Hepatocyte (in vitro differentiated cells): ENCODE data around the gene TAS2R10. TPM values are rescaled to one million over a fixed set of nuclear protein-coding genes. Genes with fewer than 3 reads are reported as not detected.

Experiments
- DNase-seq: peaks from one replicate; pipeline ENCODE4 v3.0.0-alpha.2; 2016; ENCODE audit warnings: low spot score
- H2AFZ ChIP-seq: fragments of 200-600 bp; sonication (generic); 2 replicates; pipeline ENCODE4 v1.6.0; 2016; ENCODE audit warnings: antibody characterized with exemption, mild to moderate bottlenecking
- H3K27ac ChIP-seq: fragments of 200-600 bp; sonication (generic); 2 replicates; pipeline ENCODE4 v1.5.1; 2016; ENCODE audit warnings: mild to moderate bottlenecking
- H3K27me3 ChIP-seq: fragments of 200-600 bp; sonication (generic); 2 replicates; pipeline ENCODE4 v1.6.1; 2016
- H3K36me3 ChIP-seq: fragments of 200-600 bp; sonication (generic); replicated peaks from 2 replicates; pipeline ENCODE4 v1.5.1; 2016; ENCODE audit warnings: low read depth; ENCODE audit not compliant: insufficient read depth
- H3K4me1 ChIP-seq: fragments of 200-600 bp; sonication (generic); 2 replicates; pipeline ENCODE4 v1.5.1; 2016; ENCODE audit warnings: mild to moderate bottlenecking, moderate library complexity; ENCODE audit not compliant: insufficient read depth
- H3K4me2 ChIP-seq: fragments of 200-600 bp; sonication (generic); 2 replicates; pipeline ENCODE4 v1.6.0; 2016
- H3K4me3 ChIP-seq: fragments of 200-600 bp; sonication (generic); 2 replicates; pipeline ENCODE4 v1.5.1; 2016; ENCODE audit warnings: mild to moderate bottlenecking
- H3K79me2 ChIP-seq: fragments of 200-600 bp; sonication (generic); 2 replicates; pipeline ENCODE4 v1.6.0; 2017; ENCODE audit warnings: mild to moderate bottlenecking
- H3K9me2 ChIP-seq: fragments of 200-600 bp; sonication (generic); replicated peaks from 2 replicates; pipeline ENCODE4 v1.6.0; 2017; ENCODE audit warnings: mild to moderate bottlenecking; ENCODE audit not compliant: insufficient read depth
- H3K9me3 ChIP-seq: fragments of 200-600 bp; sonication (generic); 2 replicates; pipeline ENCODE4 v1.5.1; 2016; ENCODE audit warnings: low read depth, mild to moderate bottlenecking
- H4K20me1 ChIP-seq: fragments of 200-600 bp; sonication (generic); 2 replicates; pipeline ENCODE4 v1.6.0; 2016; ENCODE audit warnings: mild to moderate bottlenecking; ENCODE audit not compliant: insufficient read depth, poor library complexity, severe bottlenecking
- CTCF ChIP-seq: fragments of 200-600 bp; sonication (generic); IDR thresholded peaks from 2 replicates; pipeline ENCODE4 v1.5.1; 2016; ENCODE audit warnings: antibody characterized with exemption, mild to moderate bottlenecking; ENCODE audit not compliant: poor library complexity
- EZH2 ChIP-seq: fragments of 200-600 bp; sonication (generic); IDR thresholded peaks from 2 replicates; pipeline ENCODE4 v1.6.1; 2016; ENCODE audit warnings: antibody characterized with exemption, mild to moderate bottlenecking, borderline replicate concordance
- EZH2phosphoT487 ChIP-seq: fragments of 200-600 bp; sonication (generic); IDR thresholded peaks from one replicate; pipeline ENCODE4 v1.6.1; 2018; ENCODE audit warnings: antibody characterized with exemption, mild to moderate bottlenecking, low read depth, moderate library complexity; ENCODE audit not compliant: unreplicated experiment, severe bottlenecking
- WGBS: methylation state at CpG from one replicate; pipeline ENCODE4 v1.1.6; 2016; ENCODE audit warnings: low lambda C conversion rate; ENCODE audit errors: missing lambda C conversion rate; 5-methylcytosine and 5-hydroxymethylcytosine counted together
- polyA plus RNA-seq: library from polyadenylated mRNA; unstranded; fragments of >200 nt; fragmentation: Nextera tagmentation; extraction: Ambion mirVana; gene quantifications from 2 replicates; pipeline ENCODE4 v1.2.1, GENCODE V29; 2016
- small RNA-seq: library from RNA; depleted of rRNA; stranded (forward); fragments of <200 nt; gene quantifications from one replicate; pipeline ENCODE3, GENCODE V24; 2014
- total RNA-seq: library from RNA; depleted of rRNA; stranded (reverse); fragments of >200 nt; gene quantifications from 2 replicates; pipeline ENCODE4 v1.2.3, GENCODE V29; 2014

The TAS2R10 gene
- total and polyA plus RNA-seq, 2 experiments from 2014 or later, result 1.5 TPM; not detected in 1

- H3K79me2 ChIP-seq, result no peaks in the 10 kb centered on the region
- no peak overlapping the region for H3K4me3 ChIP-seq
- H3K4me2 ChIP-seq, result no peak overlapping the region
- H3K27me3 ChIP-seq, result no peaks in the 10 kb centered on the region
- H3K9me2 ChIP-seq, result no peaks in the 10 kb centered on the region
- H2AFZ ChIP-seq, result no peak overlapping the region
- no peaks in the 10 kb centered on the region for H3K9me3 ChIP-seq
- WGBS, result 69% methylated on average over 5 of the region's 5 CpGs
- no peak overlapping the region for H3K27ac ChIP-seq
- no peaks in the 10 kb centered on the region for H3K36me3 ChIP-seq
- DNase-seq, result no peak
- no peaks in the 10 kb centered on the region for H3K4me1 ChIP-seq
- TF ChIP-seq CTCF, result no peak
- no peak for TF ChIP-seq EZH2phosphoT487
- TF ChIP-seq EZH2, result no peak
- no peaks in the 10 kb centered on the region for H4K20me1 ChIP-seq
Observed at GRCh38 chr12:10783252-10783651, 42.9 kb downstream of the TAS2R10 start.

- Histone ChIP-seq H3K27ac (no peak overlapping the region), H3K27me3 (no peaks in the 10 kb centered on the region), H3K4me1 (no peaks in the 10 kb centered on the region), H4K20me1 (no peaks in the 10 kb centered on the region), H3K4me2 (no peak overlapping the region), H3K9me3 (no peaks in the 10 kb centered on the region), H2AFZ (no peak overlapping the region), H3K9me2 (no peaks in the 10 kb centered on the region), H3K36me3 (no peaks in the 10 kb centered on the region), H3K4me3 (no peak overlapping the region), H3K79me2 (no peaks in the 10 kb centered on the region)
- no peak for TF ChIP-seq CTCF
- TF ChIP-seq EZH2, result no peak
- no peak for TF ChIP-seq EZH2phosphoT487
- DNase-seq, result no peak
- 85% methylated on average over 2 of the region's 2 CpGs for WGBS
Observed at GRCh38 chr12:10779103-10779502, 47.1 kb downstream of the TAS2R10 start.

Small RNA genes lying within 50 kb of the gene (small RNA-seq; reads per million reads assigned to genes)
- not detected for gene PRR4

Other genes starting within 250 kb of the TAS2R10 start
- 21.4 and 23.9 TPM in 2 replicates for gene MAGOHB, start 212.7 kb downstream of the TAS2R10 start, total RNA-seq
- 39.4 and 40.2 TPM in 2 replicates for gene MAGOHB, start 212.7 kb downstream of the TAS2R10 start, polyA plus RNA-seq
- 0.48 and 3.6 TPM in 2 replicates for gene STYK1, start 152.3 kb downstream of the TAS2R10 start, total RNA-seq
- 0.09 and 0.58 TPM in 2 replicates for gene STYK1, start 152.3 kb downstream of the TAS2R10 start, polyA plus RNA-seq
- gene YBX3, start 103.0 kb downstream of the TAS2R10 start, total RNA-seq, result 66.7 and 83.4 TPM in 2 replicates
- gene YBX3, start 103.0 kb downstream of the TAS2R10 start, polyA plus RNA-seq, result 218 and 237 TPM in 2 replicates
- gene TAS2R7, start 23.7 kb downstream of the TAS2R10 start, total RNA-seq, result not detected in 2 replicates
- gene TAS2R7, start 23.7 kb downstream of the TAS2R10 start, polyA plus RNA-seq, result not detected in 2 replicates
- not detected in 2 replicates for gene TAS2R8, start 19.1 kb downstream of the TAS2R10 start, total RNA-seq
- not detected in 2 replicates for gene TAS2R8, start 19.1 kb downstream of the TAS2R10 start, polyA plus RNA-seq
- 0.13 TPM in 1 of 2 replicates, not detected in the other for gene TAS2R9, start 16.2 kb downstream of the TAS2R10 start, total RNA-seq
- not detected in 2 replicates for gene TAS2R9, start 16.2 kb downstream of the TAS2R10 start, polyA plus RNA-seq
- gene PRR4, start 23.1 kb upstream of the TAS2R10 start, total RNA-seq, result 2.5 and 6.4 TPM in 2 replicates
- gene PRR4, start 23.1 kb upstream of the TAS2R10 start, polyA plus RNA-seq, result 3.6 and 3.9 TPM in 2 replicates
- gene PRH1, start 57.9 kb upstream of the TAS2R10 start, total RNA-seq, result 17.5 and 19.0 TPM in 2 replicates
- 12.3 and 25.4 TPM in 2 replicates for gene PRH1, start 57.9 kb upstream of the TAS2R10 start, polyA plus RNA-seq
- gene TAS2R13, start 83.2 kb upstream of the TAS2R10 start, total RNA-seq, result 2.1 and 3.2 TPM in 2 replicates
- not detected in 2 replicates for gene TAS2R13, start 83.2 kb upstream of the TAS2R10 start, polyA plus RNA-seq
- gene PRH2, start 102.9 kb upstream of the TAS2R10 start, total RNA-seq, result not detected in 2 replicates
- gene PRH2, start 102.9 kb upstream of the TAS2R10 start, polyA plus RNA-seq, result 0.36 TPM in 1 of 2 replicates, not detected in the other
- 5.6 and 6.6 TPM in 2 replicates for gene TAS2R14, start 112.9 kb upstream of the TAS2R10 start, total RNA-seq
- 0.59 and 0.64 TPM in 2 replicates for gene TAS2R14, start 112.9 kb upstream of the TAS2R10 start, polyA plus RNA-seq
- gene TAS2R50, start 160.6 kb upstream of the TAS2R10 start, total RNA-seq, result 1.5 and 2.0 TPM in 2 replicates
- not detected in 2 replicates for gene TAS2R50, start 160.6 kb upstream of the TAS2R10 start, polyA plus RNA-seq
- gene TAS2R20, start 171.9 kb upstream of the TAS2R10 start, total RNA-seq, result 5.1 and 6.3 TPM in 2 replicates
- gene TAS2R20, start 171.9 kb upstream of the TAS2R10 start, polyA plus RNA-seq, result 0.36 and 0.41 TPM in 2 replicates
- 4.4 and 7.4 TPM in 2 replicates for gene TAS2R19, start 196.3 kb upstream of the TAS2R10 start, total RNA-seq
- 0.16 and 1.4 TPM in 2 replicates for gene TAS2R19, start 196.3 kb upstream of the TAS2R10 start, polyA plus RNA-seq
- gene TAS2R31, start 205.0 kb upstream of the TAS2R10 start, total RNA-seq, result 6.2 and 9.4 TPM in 2 replicates
- 0.17 TPM in 1 of 2 replicates, not detected in the other for gene TAS2R31, start 205.0 kb upstream of the TAS2R10 start, polyA plus RNA-seq
- gene TAS2R46, start 235.9 kb upstream of the TAS2R10 start, total RNA-seq, result 2.6 and 2.9 TPM in 2 replicates
- not detected in 2 replicates for gene TAS2R46, start 235.9 kb upstream of the TAS2R10 start, polyA plus RNA-seq